ENCODE measurements around the gene SFT2D1. TPM values are rescaled to one million over a fixed set of nuclear protein-coding genes. Genes with fewer than 3 reads are reported as not detected.

SFT2D1 gene
- total RNA-seq, 3 donors from 2014 or later: 41.1 to 52.4 (median 52.1) TPM

DNA sequence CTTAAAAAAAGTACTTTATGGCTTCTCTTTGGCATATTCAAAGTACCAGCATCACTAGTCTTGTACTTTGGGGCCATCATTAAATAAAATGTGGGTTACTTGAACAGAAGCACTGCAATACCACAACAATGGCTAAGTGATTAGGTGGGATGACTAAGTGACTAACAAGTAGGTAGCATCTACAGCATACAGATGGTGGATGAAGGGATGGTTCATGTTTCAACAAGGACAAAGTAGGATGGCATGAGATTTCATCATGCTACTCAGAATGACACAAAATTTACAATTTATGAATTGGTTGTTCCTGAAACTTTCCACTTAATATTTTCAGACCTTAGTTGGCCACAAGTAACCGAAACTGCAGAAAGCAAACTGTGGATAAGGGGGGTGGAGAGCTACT is 32.7 kb upstream of the SFT2D1 start:
- H3K9me3 ChIP-seq: no peaks in the 10 kb centered on the region
- TF ChIP-seq POLR2A (IDR thresholded peaks at IDR 0.05) (no peak), POLR2AphosphoS5 (IDR thresholded peaks at IDR 0.05) (no peak), CTCF (IDR thresholded peaks at IDR 0.05) (no peak)
- no peak overlapping the region for H3K4me3 ChIP-seq
- DNase-seq (ENCODE audit: low spot score in 2 of 2): no peak
- H3K27ac ChIP-seq: no peak overlapping the region
- intact Hi-C loops (cut with DNase I; ENCODE audit: low total_unique reads): no loop called here
- H3K4me1 ChIP-seq: no peaks in the 10 kb centered on the region
- no peaks in the 10 kb centered on the region for H3K27me3 ChIP-seq
- H3K36me3 ChIP-seq: no peaks in the 10 kb centered on the region

DNA sequence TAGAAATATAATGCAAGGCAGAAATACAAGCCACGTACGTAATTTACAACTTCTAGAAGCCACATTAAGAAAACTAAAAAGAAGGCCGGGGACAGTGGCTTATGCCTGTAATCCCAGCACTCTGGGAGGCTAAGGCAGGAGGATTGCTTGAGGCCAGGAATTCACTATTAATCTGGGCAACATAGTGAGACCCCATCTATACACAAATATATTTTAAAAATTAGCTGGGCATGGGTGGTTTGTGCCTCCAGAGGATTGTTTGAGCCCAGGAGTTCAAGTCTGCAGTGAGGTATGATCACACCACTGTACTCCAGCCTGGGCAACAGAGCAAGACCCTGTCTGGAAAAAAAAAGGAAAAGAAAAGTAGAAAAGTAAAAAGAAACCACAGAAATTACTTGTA is 28.1 kb upstream of the SFT2D1 start:
- Histone ChIP-seq H3K27me3 (no peaks in the 10 kb centered on the region), H3K4me3 (no peak overlapping the region), H3K36me3 (no peaks in the 10 kb centered on the region), H3K27ac (no peak overlapping the region), H3K4me1 (no peaks in the 10 kb centered on the region), H3K9me3 (no peaks in the 10 kb centered on the region)
- no peak for DNase-seq (ENCODE audit: low spot score in 2 of 2)
- intact Hi-C loops (cut with DNase I; ENCODE audit: low total_unique reads): no loop called here
- TF ChIP-seq POLR2A (IDR thresholded peaks at IDR 0.05) (no peak), POLR2AphosphoS5 (IDR thresholded peaks at IDR 0.05) (no peak), CTCF (IDR thresholded peaks at IDR 0.05) (no peak)

DNA sequence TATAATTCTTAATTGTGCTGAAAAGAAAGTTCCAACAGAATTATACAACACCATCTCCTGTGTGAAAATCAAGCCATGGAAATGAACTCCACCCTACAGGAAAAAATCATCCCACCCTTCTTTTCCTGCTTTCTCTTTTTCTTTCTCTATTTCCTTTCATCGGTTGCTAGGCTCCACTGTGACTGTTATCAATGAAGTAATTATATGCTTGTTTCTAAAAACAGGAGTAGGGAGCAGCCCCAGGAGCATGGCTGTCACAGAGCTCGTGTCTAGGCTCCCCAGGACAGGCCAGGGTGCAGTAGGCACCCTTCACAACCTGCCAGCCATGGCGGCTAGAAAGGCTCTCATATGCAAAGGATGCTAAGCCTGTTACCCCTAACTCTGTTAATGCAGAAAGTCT is 27.4 kb upstream of the SFT2D1 start:
- H3K4me3 ChIP-seq: no peak overlapping the region
- intact Hi-C loops (cut with DNase I; ENCODE audit: low total_unique reads): no loop called here
- TF ChIP-seq POLR2A (IDR thresholded peaks at IDR 0.05) (no peak), CTCF (IDR thresholded peaks at IDR 0.05) (no peak), POLR2AphosphoS5 (IDR thresholded peaks at IDR 0.05) (no peak)

DNA sequence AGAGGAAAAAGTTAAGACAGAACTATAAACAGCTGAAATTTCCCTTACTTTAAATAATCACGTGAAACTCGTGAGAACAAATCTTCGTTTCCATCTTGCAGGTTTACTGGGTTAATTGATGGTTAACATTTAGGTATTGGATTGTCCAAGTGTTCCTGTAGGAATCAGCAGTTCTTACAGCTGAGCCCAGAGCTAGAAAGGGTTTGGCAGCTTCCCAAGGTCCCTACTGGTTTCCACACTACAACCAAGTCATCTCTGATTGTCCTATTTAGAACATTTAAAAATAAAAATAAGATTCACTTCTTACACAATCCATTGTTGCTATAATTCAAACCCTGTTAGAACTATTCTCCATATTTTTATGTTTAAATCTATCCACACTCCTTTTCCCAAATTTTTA is 24.6 kb upstream of the SFT2D1 start:
- Histone ChIP-seq H3K9me3 (no peaks in the 10 kb centered on the region), H3K4me1 (no peaks in the 10 kb centered on the region), H3K27ac (no peak overlapping the region), H3K4me3 (no peak overlapping the region), H3K27me3 (no peaks in the 10 kb centered on the region), H3K36me3 (no peaks in the 10 kb centered on the region)
- TF ChIP-seq POLR2A (IDR thresholded peaks at IDR 0.05) (no peak), CTCF (IDR thresholded peaks at IDR 0.05) (no peak), POLR2AphosphoS5 (IDR thresholded peaks at IDR 0.05) (no peak)
- no peak for DNase-seq (ENCODE audit: low spot score in 2 of 2)
- intact Hi-C loops (cut with DNase I; ENCODE audit: low total_unique reads): no loop called here

More for the DNA sequence above, 27.4 kb upstream of the SFT2D1 start:
- Histone ChIP-seq H3K36me3 (no peaks in the 10 kb centered on the region), H3K4me1 (no peaks in the 10 kb centered on the region), H3K27me3 (no peaks in the 10 kb centered on the region), H3K9me3 (no peaks in the 10 kb centered on the region), H3K27ac (no peak overlapping the region)
- DNase-seq (ENCODE audit: low spot score in 2 of 2): no peak

- peaks cover 0 to under 1% of the 10 kb centered on the region in 2 donors for H3K4me1 ChIP-seq
- no peak for DNase-seq (ENCODE audit: low spot score in 2 of 2)
- H3K27me3 ChIP-seq: no peaks in the 10 kb centered on the region
- H3K36me3 ChIP-seq: no peaks in the 10 kb centered on the region
- TF ChIP-seq CTCF (IDR thresholded peaks at IDR 0.05) (no peak), POLR2A (IDR thresholded peaks at IDR 0.05) (no peak), POLR2AphosphoS5 (IDR thresholded peaks at IDR 0.05) (no peak)
- H3K4me3 ChIP-seq: no peak overlapping the region
- no peaks in the 10 kb centered on the region for H3K9me3 ChIP-seq
- H3K27ac ChIP-seq: no peak overlapping the region
- intact Hi-C loops (cut with DNase I; ENCODE audit: low total_unique reads): no loop called here
Observed at GRCh38 chr6:166365806-166366205, 23.5 kb upstream of the SFT2D1 start.

Measured in breast epithelium (tissue), 4 donors.